ENCODE data around the gene PPAT.

Gene PPAT

GRCh38 chr4:56424176-56424575, 11.2 kb downstream of the PPAT start:
- H3K4me3 ChIP-seq (ENCODE audit: insufficient read depth, low read length, poor library complexity, severe bottlenecking), result no peak overlapping the region
- no peaks in the 10 kb centered on the region for H3K27me3 ChIP-seq (ENCODE audit: low read length)
- H3K9me2 ChIP-seq (replicated peaks; ENCODE audit: insufficient read depth, low read length), result no peaks in the 10 kb centered on the region
- H3K9ac ChIP-seq (ENCODE audit: low read length), result no peak overlapping the region
- no peaks in the 10 kb centered on the region for H3K9me3 ChIP-seq (ENCODE audit: insufficient read depth, low read length)
- peaks cover 100% of the 10 kb centered on the region for H3K79me2 ChIP-seq (ENCODE audit: insufficient read depth, low read length)
- no peak for TF ChIP-seq EZH2phosphoT487 (conservative IDR thresholded peaks at IDR 0.05; ENCODE audit: low read length)
- TF ChIP-seq CTCF (IDR thresholded peaks at IDR 0.05; ENCODE audit: insufficient read depth, low read length, poor library complexity, severe bottlenecking), result no peak
- no peak overlapping the region for H3K27ac ChIP-seq (ENCODE audit: low read depth, low read length)
- H3K4me2 ChIP-seq (ENCODE audit: low read depth, low read length, poor library complexity, severe bottlenecking), result no peak overlapping the region
- peaks cover 11% of the 10 kb centered on the region; the same call in 1 of the 2 replicates for H3F3A ChIP-seq (ENCODE audit: insufficient read depth)
- peaks cover 3% of the 10 kb centered on the region; the same call in 1 of the 2 replicates for H3K36me3 ChIP-seq (ENCODE audit: low read length)
- no peak overlapping the region for H2AFZ ChIP-seq (ENCODE audit: low read depth, low read length, severe bottlenecking)
- peaks cover 12% of the 10 kb centered on the region for H4K20me1 ChIP-seq (ENCODE audit: low read depth, low read length)

GRCh38 chr4:56417396-56417795, 18.0 kb downstream of the PPAT start:
- H4K20me1 ChIP-seq (ENCODE audit: low read depth, low read length), result peaks cover 3% of the 10 kb centered on the region; the same call in 1 of the 2 replicates
- no peak overlapping the region for H3K4me3 ChIP-seq (ENCODE audit: insufficient read depth, low read length, poor library complexity, severe bottlenecking)

GRCh38 chr4:56416349-56416748, 19.1 kb downstream of the PPAT start:
- peaks cover 3% of the 10 kb centered on the region; the same call in 1 of the 2 replicates for H4K20me1 ChIP-seq (ENCODE audit: low read depth, low read length)
- H2AFZ ChIP-seq (ENCODE audit: low read depth, low read length, severe bottlenecking), result no peak overlapping the region
- H3K27me3 ChIP-seq (ENCODE audit: low read length), result no peaks in the 10 kb centered on the region
- no peak overlapping the region for H3K27ac ChIP-seq (ENCODE audit: low read depth, low read length)
- H3K4me2 ChIP-seq (ENCODE audit: low read depth, low read length, poor library complexity, severe bottlenecking), result no peak overlapping the region
- no peaks in the 10 kb centered on the region for H3K36me3 ChIP-seq (ENCODE audit: low read length)
- H3K9ac ChIP-seq (ENCODE audit: low read length), result no peak overlapping the region
- H3F3A ChIP-seq (ENCODE audit: insufficient read depth), result no peaks in the 10 kb centered on the region
- H3K4me3 ChIP-seq (ENCODE audit: insufficient read depth, low read length, poor library complexity, severe bottlenecking), result no peak overlapping the region
- H3K79me2 ChIP-seq (ENCODE audit: insufficient read depth, low read length), result peaks cover 95% of the 10 kb centered on the region
- no peaks in the 10 kb centered on the region for H3K9me3 ChIP-seq (ENCODE audit: insufficient read depth, low read length)
- TF ChIP-seq CTCF (IDR thresholded peaks at IDR 0.05; ENCODE audit: insufficient read depth, low read length, poor library complexity, severe bottlenecking) (no peak), EZH2phosphoT487 (conservative IDR thresholded peaks at IDR 0.05; ENCODE audit: low read length) (no peak)
- H3K9me2 ChIP-seq (replicated peaks; ENCODE audit: insufficient read depth, low read length), result no peaks in the 10 kb centered on the region

More at GRCh38 chr4:56417396-56417795, 18.0 kb downstream of the PPAT start:
- no peak overlapping the region for H2AFZ ChIP-seq (ENCODE audit: low read depth, low read length, severe bottlenecking)
- no peak overlapping the region for H3K4me2 ChIP-seq (ENCODE audit: low read depth, low read length, poor library complexity, severe bottlenecking)
- no peak overlapping the region for H3K27ac ChIP-seq (ENCODE audit: low read depth, low read length)
- no peaks in the 10 kb centered on the region for H3K9me3 ChIP-seq (ENCODE audit: insufficient read depth, low read length)
- no peaks in the 10 kb centered on the region for H3K36me3 ChIP-seq (ENCODE audit: low read length)
- H3F3A ChIP-seq (ENCODE audit: insufficient read depth), result no peaks in the 10 kb centered on the region
- no peaks in the 10 kb centered on the region for H3K9me2 ChIP-seq (replicated peaks; ENCODE audit: insufficient read depth, low read length)
- no peak overlapping the region for H3K9ac ChIP-seq (ENCODE audit: low read length)
- H3K79me2 ChIP-seq (ENCODE audit: insufficient read depth, low read length), result peaks cover 95% of the 10 kb centered on the region
- H3K27me3 ChIP-seq (ENCODE audit: low read length), result no peaks in the 10 kb centered on the region
- TF ChIP-seq EZH2phosphoT487 (conservative IDR thresholded peaks at IDR 0.05; ENCODE audit: low read length) (no peak), CTCF (IDR thresholded peaks at IDR 0.05; ENCODE audit: insufficient read depth, low read length, poor library complexity, severe bottlenecking) (no peak)
